Measurements from ENCODE around the gene OSGEPL1. TPM values are rescaled to one million over a fixed set of nuclear protein-coding genes. Genes with fewer than 3 reads are reported as not detected.

The OSGEPL1 gene, protein sequence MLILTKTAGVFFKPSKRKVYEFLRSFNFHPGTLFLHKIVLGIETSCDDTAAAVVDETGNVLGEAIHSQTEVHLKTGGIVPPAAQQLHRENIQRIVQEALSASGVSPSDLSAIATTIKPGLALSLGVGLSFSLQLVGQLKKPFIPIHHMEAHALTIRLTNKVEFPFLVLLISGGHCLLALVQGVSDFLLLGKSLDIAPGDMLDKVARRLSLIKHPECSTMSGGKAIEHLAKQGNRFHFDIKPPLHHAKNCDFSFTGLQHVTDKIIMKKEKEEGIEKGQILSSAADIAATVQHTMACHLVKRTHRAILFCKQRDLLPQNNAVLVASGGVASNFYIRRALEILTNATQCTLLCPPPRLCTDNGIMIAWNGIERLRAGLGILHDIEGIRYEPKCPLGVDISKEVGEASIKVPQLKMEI
- 1 to 10 TPM; 2.9 to 3.9 TPM for total RNA-seq
- long read RNA-seq, partial matches to known transcripts, result 0 of 4 reads
- long read RNA-seq, other reads (novel, unspliced or antisense), result 4 of 4 reads

DNA sequence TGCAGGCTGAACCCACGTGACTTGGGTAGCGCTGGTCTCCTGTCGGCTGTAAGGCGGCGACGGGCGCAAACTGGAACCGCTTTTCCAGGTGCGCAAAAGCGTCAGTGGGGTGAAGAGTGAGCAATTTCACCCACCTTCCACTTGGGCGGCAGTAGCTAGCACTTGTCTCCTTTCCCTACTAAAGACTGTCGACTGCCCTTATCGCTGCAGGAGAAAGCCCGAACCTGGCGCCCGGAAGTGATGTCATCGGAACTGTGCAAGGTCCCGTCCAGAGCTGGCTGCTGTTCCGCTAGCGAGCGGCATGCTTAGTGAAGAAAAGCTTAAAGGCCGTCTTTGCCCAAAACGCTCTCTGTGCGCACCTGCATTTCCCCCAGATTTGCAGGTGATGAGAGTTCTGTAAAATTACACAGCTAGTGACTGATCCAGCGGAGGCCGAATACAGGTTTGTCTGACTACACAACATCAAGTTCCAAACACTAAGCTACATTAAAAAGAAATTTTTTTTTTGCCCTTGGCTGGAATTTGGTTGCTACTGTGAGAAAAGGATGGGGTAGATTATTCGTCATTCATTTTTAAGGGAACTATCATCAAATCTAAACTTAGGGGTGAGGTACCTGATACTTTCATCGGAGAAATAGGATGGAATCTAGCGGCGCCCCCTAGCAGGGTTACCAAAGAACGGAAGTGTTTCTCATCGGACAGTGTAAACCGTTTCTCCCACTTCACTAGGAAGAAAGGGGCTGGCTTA is at the start of gene OSGEPL1:
TSS of gene OSGEPL1 (minus strand) at position 242 of the 748 bp plus-strand sequence. CDS start 1,152 bp downstream, outside the sequence.
- ATAC-seq, result peak; percentile 97
- peak; percentile 94 to 96 for DNase-seq
- intact Hi-C loops (cut with DNase I, micrococcal nuclease), result loop anchor here in 1 of 2 donors (5.0 kb wide), 1 partner anchor 95 kb away; no protein-coding TSS in a partner anchor

DNA sequence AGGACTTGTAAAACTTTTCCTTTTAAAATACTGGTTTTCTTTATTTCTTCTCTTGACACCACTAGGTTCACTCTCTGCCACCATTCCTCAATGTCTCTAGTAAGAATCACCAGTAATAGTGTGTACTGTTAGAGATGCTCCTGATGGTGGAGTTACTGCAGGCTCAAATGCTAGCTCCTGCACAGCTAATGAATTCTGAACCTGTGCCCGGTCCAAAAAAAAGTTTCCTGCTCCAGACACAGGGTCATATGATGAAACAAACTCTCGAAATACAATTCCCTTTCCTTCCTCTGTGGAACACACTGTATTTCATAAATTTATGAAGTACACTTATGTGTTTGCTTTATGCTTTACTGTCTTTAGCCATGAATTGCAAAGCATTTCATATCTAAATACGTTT is 40.8 kb upstream of the OSGEPL1 start:
- intact Hi-C loops (cut with DNase I, micrococcal nuclease), result no loop called here
- ATAC-seq (no peak), DNase-seq (no peak)

DNA sequence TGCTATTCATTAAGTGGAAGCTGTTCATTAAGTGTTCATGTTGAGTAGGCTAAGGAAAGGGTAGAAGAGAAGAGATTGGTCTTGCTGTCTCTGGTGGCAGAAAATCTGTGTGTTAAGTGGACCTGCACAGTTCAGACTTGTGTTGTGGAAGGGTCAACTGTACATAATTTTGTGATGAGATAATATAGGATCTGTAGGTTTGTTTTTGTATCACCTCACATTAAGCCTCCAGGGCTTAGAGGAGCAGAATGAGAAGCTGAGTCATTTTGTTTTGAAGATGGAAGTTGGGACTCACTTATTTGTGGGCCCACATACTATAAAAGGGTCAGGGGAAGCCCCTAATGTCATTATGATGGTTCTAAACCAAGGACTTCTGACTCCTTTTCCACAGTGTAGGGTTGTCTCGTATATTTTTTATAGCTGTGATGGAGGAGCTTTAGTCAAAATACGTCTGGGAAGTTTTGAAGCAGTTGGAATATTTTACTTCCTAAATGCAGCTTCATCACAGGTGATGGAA is 39.9 kb upstream of the OSGEPL1 start:
- DNase-seq (no peak), ATAC-seq (no peak)
- intact Hi-C loops (cut with DNase I, micrococcal nuclease), result no loop called here

DNA sequence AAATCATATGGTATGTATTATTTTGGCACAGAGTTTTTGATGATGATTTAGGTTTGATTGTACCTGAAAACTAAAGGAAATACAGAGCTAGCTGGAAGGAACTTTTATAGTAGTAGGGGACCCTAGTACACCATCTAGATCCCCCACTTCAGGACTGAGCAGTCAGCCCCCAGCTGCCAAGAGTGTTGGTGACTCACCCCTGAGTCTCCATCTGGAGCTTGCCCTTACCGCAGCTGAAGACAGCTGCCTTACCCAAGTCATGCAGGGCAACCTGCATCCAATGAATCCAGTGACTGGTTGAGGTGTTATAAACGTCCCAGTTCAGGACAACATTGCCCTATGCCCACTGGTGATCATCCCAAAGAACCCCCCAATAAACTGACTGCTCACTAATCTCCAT is 36.9 kb upstream of the OSGEPL1 start:
- intact Hi-C loops (cut with DNase I, micrococcal nuclease), result no loop called here
- ATAC-seq, result no peak
- DNase-seq, result no peak

DNA sequence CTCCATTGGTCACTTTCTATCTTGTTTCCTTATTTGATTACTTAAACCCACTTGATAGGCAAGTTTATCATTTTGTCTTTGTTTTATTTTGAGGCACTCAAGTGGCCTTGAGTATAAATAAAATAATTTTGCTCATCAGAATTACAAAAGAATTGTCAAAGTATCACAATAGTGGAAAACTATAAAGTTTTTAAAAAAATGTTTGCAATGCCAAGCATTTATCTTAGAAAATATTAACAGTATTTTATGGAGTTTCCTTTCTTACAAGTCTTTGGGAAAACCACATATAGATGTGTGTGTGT is 36.4 kb upstream of the OSGEPL1 start:
- DNase-seq (no peak), ATAC-seq (no peak)
- intact Hi-C loops (cut with DNase I, micrococcal nuclease), result no loop called here

DNA sequence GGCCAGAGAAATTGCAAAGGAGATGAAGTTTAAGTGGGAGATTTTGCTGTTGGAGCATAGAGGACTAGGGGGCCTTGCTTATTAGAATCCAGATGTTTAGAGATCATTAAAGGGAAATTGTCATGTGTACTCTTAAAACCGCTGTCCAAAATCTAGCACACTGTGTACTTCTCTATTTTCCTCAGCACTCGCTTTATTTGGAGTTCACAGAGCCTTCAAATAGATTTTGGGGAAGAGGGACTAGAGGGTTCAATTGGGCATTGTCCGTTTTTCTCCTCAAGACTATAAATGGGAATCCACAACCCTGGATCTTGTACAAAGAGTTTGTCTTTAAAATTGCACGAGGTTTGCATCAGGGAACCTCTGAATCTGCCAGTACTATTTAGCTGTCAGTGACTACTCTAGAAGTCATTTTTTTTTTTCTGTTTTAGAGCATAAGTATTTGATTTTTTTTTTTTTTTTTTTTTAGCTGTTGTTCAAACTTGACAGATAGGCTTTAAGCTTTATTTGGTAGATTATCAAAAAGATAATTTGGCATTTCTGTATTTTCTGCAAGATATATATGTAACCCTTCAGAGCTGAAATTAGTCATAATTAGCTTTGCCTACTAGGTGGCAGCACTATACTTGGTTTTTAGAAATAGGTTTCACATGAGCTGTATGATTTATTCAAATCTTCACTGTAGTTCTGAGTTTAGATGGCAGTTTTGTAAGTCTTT is 35.9 kb upstream of the OSGEPL1 start:
- peak; percentile 38 for ATAC-seq
- no peak for DNase-seq
- intact Hi-C loops (cut with DNase I, micrococcal nuclease), result no loop called here

DNA sequence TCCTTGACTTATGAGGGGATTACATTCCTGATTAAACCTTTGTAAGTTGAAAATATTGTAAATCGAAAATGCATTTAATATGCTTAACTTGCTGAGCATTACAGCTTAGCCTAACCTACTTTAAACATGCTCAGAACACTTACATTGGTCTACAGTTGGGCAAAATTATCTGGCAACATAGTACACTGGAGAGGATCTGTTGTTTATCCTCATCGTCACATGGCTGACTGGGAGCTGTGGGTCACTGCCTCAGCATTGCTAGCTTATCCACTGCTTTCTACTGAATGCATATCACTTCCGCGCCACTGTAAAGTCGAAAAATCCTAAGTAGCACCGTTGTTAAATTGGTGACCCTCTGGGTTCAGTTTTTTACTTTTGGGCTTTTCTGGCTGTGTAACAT is 35.3 kb upstream of the OSGEPL1 start:
- intact Hi-C loops (cut with DNase I, micrococcal nuclease), result no loop called here
- ATAC-seq, result no peak
- DNase-seq, result no peak

DNA sequence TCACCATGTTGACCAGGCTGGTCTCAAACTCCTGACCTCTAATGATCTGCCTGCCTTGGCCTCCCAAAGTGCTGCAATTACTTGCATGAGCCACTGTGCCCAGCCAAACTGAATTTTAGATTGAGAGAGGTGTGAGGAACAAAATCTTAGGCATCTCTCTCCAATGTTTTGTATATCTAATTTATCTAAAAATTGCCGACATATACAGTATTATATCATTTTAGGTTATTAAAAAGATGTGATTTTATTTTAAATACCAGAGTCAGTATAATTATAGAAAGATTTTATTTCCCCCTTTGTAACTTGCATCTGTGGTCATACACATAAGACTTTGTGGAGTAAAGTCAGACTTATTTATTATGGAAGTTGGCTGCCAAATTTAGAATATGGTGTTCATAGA is 31.7 kb upstream of the OSGEPL1 start:
- no peak for DNase-seq
- no peak for ATAC-seq

DNA sequence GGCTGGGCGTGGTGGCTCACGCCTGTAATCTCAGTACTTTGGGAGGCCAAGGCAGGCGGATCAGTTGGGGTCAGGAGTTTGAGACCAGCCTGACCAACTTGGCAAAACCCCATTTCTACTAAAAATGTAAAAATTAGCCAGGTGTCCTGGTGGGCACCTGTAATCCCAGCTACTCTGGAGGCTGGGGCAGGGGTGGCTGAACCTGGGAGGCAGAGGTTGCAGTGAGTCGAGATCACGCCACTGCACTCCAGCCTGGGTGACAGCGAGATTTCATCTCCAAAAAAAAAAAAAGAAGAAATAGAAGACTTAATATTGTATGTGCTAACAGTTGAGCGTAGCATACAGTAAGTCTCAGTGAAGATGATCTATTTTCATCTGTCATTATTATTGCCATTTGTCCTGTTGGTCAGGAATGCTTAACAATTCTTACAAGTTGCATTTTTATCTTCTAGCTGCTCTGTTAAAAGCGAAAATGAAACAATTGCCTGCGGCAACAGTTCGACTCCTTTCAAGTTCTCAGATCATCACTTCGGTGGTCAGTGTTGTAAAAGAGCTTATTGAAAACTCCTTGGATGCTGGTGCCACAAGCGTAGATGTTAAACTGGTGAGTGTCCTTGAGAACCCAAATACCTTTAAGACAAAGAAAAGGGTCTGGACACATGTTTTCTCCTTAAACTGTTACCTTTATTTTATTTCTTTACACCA is 28.9 kb upstream of the OSGEPL1 start:
- intact Hi-C loops (cut with DNase I, micrococcal nuclease), result no loop called here
- no peak for DNase-seq

More for the DNA sequence above, 31.7 kb upstream of the OSGEPL1 start:
- intact Hi-C loops (cut with DNase I, micrococcal nuclease), result no loop called here

DNA sequence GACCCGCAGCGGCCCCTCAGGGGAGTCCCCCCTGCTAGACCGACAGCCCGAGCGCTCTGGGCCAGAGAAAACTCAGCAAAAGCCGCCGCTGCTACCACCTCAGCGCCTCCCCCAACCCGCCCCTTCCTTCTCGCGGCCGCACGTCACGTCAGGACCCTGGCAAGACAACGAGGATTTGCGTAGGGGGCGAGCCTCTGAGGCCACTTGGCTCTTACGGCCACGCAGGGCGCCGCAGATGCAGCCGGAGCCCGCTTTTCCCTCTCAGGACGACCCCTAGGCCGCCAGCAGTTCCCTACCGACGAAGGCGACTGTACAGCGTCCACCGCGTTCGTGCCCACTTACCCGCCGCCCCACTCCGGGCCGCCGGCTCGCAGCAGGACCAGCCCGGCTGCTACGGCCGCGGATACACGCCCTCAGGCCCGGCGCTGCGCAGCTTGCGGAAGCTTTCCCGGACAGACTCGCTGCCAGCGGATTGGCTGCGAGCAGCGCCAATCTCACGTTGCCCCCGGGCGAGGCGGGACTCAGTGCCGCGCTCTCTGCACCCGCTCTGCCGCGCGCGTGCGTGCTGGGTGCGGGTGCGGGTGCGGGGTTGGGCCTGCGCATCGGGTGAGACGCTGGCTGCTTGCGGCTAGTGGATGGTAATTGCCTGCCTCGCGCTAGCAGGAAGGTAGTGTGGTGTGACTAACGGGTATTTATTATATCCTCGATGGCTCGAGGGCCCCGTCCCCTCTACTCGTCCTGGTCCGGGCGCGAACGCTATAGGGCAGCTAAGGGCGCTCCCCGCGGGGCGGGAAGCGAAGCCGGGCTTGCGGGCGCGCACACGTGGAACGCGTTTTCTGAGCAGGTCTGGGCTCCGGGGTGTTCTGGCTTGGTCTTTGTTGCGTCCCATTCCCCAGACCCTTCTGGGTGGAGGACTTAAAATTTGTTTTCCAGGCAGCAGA is 21.6 kb upstream of the OSGEPL1 start, which contains the start of the genes ORMDL1 and PMS1:
TSS of gene ORMDL1 (minus strand) at position 413 of the 941 bp plus-strand sequence. CDS start 1,744 bp downstream, outside the sequence.
TSS of gene PMS1 (plus strand) at position 524 of the 941 bp plus-strand sequence. CDS start 7,360 bp downstream, outside the sequence.
- intact Hi-C loops (cut with DNase I, micrococcal nuclease), result loop anchor here in 1 of 2 donors (5.0 kb wide), 1 partner anchor 112 kb away; the partner anchor contains the start of gene ANKAR
- ATAC-seq, result peak; percentile 96
- DNase-seq, result peak; percentile 94 to 95

More for the DNA sequence above, 28.9 kb upstream of the OSGEPL1 start:
- ATAC-seq, result no peak

DNA sequence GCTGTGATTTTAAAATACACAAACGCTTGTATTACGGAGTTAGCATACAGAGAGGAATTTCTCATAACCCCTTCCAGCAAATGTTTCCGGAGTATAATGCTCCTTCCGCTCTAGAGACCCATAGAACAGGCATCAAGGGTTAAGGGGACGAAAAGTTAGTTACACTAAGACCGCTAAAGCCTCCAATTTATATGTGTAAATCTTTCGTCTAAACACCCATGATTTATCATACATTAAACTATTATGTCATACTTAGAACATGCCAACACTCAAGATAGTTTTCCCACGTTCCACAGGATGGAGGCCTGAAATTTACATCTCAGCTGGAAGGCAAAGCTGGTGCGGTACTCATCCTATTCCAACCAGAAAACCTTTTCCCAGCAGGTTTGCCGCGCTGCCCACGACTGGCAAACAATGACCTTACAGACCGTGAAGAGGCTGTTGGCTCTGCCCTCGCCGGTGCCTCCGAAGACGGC is 20.9 kb upstream of the OSGEPL1 start:
- intact Hi-C loops (cut with DNase I, micrococcal nuclease), result loop anchor here in 1 of 2 donors (5.0 kb wide), 1 partner anchor 111 kb away; the partner anchor contains the start of gene ANKAR
- ATAC-seq (peak; percentile 23), DNase-seq (no peak)

DNA sequence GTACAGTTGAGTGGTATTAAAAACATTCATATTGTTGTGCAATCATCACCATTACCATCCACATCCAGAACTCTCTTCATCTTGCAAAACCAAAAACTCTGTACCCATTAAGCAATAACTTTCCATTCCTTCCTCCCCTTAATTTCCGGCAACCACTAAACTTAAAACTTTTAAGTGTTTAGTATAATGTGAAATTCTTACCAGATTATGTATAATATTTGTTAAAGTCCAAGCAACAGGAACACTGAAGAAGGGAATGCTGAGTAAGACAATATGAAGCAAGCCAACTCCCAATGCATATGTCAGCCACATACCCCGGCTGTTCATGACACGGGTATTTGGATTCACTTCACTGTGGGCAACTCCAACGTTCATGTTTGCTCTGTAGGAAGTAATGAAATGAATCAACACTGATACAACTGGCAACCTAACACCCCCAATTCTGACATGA is 19.7 kb upstream of the OSGEPL1 start:
- DNase-seq (no peak), ATAC-seq (no peak)
- intact Hi-C loops (cut with DNase I, micrococcal nuclease), result loop anchor here in 1 of 2 donors (5.0 kb wide), 1 partner anchor 110 kb away; the partner anchor contains the start of gene ANKAR

DNA sequence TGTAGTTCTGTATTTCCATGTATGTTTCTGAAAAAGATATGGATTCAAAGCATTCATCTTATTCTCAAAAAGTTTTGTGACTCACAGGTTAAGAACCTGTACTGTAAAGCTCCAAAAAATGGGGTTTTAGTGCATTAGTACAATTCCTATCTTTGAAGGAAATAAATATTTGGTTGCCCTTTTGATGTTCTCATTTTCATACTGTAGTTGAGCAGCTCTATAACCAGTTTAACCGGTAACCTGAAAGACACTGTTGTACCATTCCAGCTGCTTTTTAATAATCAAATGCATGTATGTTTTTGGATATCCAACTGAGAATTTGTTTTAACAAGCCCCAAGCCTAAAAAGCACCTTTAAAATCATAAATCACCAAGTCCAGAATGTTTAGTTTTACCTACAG is 9.6 kb upstream of the OSGEPL1 start:
- intact Hi-C loops (cut with DNase I, micrococcal nuclease), result no loop called here
- DNase-seq (no peak), ATAC-seq (no peak)

DNA sequence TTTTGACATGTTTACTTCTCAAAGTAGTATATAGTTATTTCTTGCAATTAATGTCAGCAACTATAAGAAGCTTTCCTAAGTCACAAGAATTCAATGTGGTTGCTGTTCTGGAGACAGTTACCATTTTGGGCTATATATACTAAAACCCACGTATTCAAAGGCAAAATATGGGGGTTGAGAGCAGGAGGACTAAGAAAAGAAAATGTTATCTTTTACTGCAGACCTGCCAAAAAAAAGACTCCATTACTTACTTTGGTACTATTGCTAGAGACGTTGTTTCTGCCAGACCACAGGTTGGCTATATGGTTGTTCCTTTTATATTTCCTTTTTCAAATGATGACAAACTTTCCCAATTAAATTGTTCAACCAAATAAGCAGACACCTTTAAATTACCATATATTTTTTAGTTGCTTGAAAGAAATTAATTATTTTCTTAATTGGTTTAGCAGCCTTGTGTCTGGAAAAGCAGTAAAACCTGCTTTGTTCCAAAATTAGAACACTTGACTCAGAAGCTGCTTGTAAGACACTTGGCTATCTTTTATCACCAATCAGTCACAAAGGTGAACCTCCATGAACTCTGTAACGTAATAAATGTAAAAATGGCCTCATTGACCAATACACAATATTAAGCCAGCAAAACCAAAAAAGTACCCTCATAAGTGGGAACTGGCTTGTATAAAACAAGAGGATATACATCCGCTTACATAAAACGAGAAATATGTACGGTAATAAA is 8.2 kb upstream of the OSGEPL1 start:
- DNase-seq (no peak), ATAC-seq (no peak)
- intact Hi-C loops (cut with DNase I, micrococcal nuclease), result no loop called here

DNA sequence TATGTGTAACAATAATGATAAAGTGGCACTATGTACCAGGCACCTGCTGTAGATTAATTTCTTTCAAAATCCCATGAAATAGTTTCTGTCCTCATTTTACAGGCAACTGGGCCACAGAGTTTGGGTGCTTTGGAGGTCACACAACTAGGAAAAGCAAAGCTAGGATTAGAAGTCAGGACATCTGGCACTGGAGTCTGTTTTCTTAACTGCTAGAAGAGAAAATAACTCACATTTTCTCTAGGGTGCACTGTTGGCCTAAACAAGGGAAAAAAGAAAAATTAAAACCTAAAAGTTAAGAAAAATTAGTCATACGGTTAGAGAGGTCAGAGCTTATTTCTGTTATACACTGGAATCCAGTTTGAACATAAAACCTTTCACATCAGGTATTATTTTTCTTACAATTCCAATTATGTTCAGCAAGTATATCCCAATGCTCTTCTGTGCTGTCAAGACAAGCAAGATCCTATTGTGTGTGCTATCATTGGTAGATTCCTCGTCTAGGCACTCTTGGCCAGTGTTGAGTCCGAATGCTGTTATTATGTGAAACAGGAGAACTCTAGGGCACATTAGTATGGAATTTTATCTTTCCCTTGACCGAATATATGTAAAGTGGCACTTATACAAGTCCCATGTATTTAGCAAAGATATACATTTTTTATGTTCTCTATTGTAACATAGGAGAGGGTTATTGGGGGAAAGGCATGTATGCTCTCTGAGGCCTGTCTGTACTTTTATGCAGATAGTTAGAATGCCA is 1.5 kb upstream of the OSGEPL1 start:
- intact Hi-C loops (cut with DNase I, micrococcal nuclease), result loop anchor here in 1 of 2 donors (5.0 kb wide), 1 partner anchor 97 kb away; no protein-coding TSS in a partner anchor
- DNase-seq, result no peak
- ATAC-seq, result no peak
